Measurements from ENCODE around the gene TMEM129.

Gene TMEM129

GRCh38 chr4:1757836-1758235 is 36.7 kb upstream of the TMEM129 start:
- no peak for DNase-seq

- no peak for DNase-seq
These were observed 36.0 kb upstream of the TMEM129 start for GRCh38 chr4:1756893-1757779.

DNA sequence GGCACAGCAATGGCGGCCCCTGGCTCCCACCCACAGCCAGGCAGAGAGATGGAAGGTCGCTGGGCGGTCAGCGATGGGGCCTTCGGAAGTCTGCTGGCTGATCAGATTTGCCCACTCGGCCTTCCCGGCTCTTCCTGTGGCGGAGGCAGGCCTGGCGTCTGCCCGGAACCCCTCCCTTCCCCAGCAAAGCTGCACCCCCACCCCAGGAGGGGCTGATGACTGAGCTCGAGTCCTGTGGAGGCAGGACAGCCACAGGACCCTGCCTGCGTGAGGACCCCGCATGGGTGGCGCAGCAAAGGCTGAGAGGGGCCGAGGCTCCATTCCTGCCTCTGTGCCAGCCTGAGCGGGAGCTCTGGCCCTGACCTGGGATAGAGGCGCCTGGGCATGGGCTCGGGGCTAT is 35.0 kb upstream of the TMEM129 start:
- no peak for DNase-seq

- DNase-seq, result no peak
These were observed 34.2 kb upstream of the TMEM129 start for GRCh38 chr4:1755297-1755696.

GRCh38 chr4:1754336-1754735 is 33.2 kb upstream of the TMEM129 start:
- no peak for DNase-seq

DNA sequence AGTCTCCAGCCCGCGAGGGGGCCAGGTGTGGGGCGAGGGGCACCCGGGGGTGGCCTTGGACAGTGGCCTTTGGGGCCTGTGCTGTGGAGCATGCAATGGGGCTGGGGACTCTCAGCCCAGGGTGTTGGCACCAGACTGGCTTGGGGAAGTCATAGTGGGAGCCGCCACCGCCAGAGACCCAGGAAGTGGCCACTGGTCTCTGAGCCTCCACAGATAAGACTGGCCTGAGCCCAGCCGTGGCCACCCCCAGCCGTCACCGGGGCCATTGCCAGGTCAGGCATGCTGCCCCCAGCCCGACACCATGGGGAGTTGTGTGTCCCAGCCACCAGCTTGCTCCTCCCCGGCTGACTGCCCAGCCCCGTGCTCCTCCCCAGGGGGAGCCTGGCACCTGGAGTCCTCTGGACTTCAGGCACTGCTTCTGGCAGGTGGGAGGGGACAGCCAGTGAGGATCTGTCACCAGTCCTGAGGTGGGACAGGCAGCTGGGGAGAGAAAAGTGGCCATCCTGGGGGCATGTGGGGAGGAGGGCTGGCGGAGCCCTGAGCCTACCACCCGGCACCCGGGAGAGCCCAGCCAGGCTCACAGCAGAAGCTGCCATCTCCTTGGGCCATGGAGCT is 32.7 kb upstream of the TMEM129 start:
- DNase-seq, result no peak

GRCh38 chr4:1753294-1753696 is 32.2 kb upstream of the TMEM129 start:
- DNase-seq, result no peak

DNA sequence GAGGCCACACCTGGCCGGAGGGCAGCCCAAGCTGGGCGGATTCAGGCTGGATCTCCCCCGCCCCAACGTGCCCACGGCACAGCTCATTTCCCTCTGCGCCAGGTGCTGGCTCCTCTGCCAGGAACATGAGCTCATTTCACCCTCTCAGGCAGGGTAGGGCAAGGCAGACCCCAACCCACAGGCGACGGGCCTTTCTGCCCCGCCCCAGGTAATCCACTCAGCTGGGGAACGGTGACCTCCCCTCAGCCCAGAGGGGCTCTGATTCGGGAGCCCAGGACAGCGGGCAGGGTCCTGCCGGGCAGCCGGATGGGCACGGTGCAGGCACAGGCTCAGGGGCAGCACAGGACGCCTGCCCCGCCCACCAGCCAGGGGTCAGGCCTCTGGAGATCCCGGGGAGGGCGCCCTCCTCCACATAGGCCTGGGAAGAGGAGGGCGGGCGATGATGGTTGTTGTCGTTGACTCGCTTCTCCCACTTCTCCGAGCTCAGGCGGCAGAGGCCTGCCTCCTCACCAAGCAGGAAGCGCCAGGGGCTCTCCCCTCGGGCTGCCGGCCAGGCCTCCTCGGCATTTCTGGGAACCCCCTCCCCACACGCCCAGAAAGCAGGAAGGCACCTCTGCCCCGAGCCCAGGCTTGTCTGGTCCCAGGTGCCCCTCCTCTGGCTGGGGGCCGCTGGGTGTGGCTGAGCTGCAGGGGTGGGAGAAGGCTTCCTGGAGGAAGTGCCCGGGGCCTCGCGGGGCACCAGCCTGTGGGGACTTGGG is 31.3 kb upstream of the TMEM129 start:
- peak; percentile 30 for DNase-seq

DNA sequence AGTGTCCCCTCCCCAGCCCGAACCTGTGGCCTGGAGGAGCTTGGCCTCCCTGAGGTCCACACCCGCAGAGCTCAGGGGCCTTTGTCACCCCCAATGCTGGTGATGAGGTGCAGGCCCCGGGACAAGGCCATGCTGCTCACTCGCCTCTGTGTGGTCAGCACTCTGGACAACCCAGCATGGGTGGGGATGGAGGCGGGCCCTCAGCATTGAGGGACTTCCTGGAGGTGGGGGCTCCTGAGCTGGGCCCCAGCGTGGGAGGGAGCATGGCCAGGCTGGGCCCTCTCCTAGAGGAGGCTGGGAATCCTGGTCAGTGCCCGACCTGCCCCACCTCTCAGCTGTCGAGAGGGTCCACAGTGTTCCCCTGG is 30.8 kb upstream of the TMEM129 start:
- no peak for DNase-seq

- no peak for DNase-seq
These were observed 30.2 kb upstream of the TMEM129 start for GRCh38 chr4:1751155-1751918.

GRCh38 chr4:1750381-1751154 is 29.4 kb upstream of the TMEM129 start:
- no peak for DNase-seq

- DNase-seq, result no peak
These were observed 28.7 kb upstream of the TMEM129 start for GRCh38 chr4:1749826-1750225.

DNA sequence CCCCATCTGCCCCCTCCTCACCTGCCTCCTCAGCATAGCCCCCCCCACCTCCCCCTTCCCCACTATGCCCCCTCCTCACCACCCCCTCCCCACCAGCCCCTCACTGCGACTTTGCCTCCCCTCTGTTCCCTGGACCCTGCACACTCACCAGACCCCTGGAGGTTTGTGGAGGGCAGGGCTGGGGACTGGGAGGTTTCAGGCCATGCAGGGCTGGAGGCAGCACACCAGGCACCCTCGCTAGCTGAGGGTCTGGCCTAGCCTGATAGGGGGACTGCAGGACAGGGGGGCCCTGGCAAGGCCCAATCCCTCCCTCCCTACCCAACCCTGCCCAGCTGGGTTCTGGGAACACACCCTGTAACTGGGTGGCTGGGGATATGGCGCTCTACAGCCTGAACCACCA is 28.2 kb upstream of the TMEM129 start:
- DNase-seq, result no peak

GRCh38 chr4:1748465-1748995 is 27.4 kb upstream of the TMEM129 start:
- DNase-seq, result peak; percentile 47

DNA sequence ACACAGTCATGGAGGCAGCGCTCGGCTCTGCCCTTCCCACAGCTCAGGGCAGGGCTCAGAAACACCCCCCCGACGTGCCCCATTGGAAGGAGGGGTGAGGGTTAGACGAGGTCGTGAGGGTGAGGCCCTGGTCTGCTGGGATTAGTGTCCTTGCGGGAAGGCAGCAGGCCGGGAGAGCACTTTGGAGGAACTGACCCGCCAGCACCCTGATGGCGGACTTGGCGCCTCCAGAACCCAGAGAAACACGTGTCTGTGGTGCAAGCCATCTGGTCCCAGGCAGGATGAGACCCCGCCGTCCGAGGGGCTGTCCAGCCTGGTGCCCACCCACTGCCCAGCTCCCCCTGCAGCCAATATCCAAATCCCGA is 26.5 kb upstream of the TMEM129 start:
- DNase-seq, result no peak

GRCh38 chr4:1746919-1747602 is 25.9 kb upstream of the TMEM129 start:
- no peak for DNase-seq

- no peak for DNase-seq
These were observed 25.2 kb upstream of the TMEM129 start for GRCh38 chr4:1746265-1746691.

- DNase-seq, result no peak
These were observed 24.6 kb upstream of the TMEM129 start for GRCh38 chr4:1745697-1746096.

- DNase-seq, result no peak
These were observed 24.0 kb upstream of the TMEM129 start for GRCh38 chr4:1745165-1745564.

DNA sequence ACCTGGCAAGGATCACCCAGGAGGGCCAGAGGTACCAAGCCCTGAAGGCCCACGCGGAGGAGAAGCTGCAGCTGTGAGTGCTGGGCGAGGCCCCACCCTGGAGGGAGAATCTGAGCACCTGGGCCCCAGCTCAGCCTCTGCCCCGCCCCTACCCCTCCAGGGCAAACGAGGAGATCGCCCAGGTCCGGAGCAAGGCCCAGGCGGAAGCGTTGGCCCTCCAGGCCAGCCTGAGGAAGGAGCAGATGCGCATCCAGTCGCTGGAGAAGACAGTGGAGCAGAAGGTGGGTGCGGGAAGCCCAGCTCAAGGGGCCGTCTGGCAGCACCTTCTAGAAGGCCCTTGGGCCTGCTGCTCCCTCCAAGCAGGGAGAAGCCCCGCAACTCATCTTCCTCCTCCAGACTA is 23.4 kb upstream of the TMEM129 start:
- no peak for DNase-seq

DNA sequence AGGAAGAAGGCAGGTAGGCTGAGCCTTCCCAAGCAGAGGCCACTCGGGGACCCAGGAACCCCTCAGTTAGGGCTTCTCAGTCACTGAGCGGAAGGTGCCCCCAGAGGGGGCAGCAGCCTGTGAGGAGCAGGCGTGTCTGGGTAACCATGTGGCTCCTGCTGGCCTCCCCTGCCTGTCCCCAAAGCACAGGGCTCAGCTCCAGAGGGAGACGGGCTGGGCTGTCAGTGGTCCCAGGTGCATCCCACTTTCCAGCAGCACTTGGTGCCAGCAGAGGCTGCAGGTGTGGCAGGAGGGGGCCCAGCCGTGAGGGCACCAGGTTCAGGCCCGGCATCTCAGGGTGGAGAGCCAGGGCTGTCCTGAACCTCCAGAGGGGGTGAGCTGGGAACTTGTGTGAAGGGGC is 22.9 kb upstream of the TMEM129 start:
- no peak for DNase-seq

All from GF-D8 (cell line).